ENCODE data around the gene LRRC56.
"Not testable (repeated sequence)": the region's sequence is repeated elsewhere in the genome, so short reads cannot be mapped to it uniquely, and the experiment has no call there.

The LRRC56 gene

GRCh38 chr11:502288-503178 lies 34.8 kb upstream of the LRRC56 start:
- no peak for DNase-seq

DNA sequence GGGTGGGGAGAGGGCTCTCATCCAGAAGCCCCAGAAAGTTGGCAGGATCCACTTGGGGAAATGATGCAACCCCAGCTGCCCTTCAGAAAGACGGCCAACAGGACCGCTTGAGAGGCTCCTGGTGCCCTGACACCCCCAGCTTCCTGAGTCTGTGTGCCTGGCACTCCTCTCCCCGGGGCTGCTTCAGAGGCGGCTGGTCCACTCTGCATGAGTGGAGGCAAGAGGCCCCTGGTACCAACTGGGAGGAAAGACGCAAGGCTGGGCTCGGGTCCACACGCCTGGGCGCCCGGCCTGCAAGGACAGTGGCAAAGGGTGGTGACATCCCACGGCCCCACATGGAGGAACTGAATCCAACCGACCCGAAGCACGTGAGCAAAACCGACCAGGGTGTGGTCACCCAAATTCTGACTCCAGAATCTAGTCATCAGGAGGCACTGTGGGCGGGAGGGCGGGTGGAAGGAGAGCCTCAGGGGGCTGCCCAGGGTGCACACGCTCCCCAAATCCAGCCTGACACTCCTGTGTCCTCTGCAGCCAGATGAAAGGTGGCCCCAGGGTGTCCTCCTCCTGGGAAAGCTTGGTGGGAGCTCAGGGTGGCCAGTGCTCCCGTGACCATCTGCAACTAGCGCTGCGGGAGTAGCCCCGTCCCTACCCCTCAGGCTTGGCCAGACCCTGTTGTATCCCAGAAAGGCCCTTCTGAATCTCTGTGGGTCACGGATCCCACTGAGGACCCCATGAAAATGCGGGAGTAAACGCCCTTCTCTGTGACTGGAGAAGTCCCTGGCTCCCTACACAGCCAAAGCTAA lies 33.9 kb upstream of the LRRC56 start:
- DNase-seq = no peak

- no peak for DNase-seq
Measured at GRCh38 chr11:504053-504993, 33.0 kb upstream of the LRRC56 start.

- no peak for DNase-seq
Measured at GRCh38 chr11:504994-505344, 32.4 kb upstream of the LRRC56 start.

DNA sequence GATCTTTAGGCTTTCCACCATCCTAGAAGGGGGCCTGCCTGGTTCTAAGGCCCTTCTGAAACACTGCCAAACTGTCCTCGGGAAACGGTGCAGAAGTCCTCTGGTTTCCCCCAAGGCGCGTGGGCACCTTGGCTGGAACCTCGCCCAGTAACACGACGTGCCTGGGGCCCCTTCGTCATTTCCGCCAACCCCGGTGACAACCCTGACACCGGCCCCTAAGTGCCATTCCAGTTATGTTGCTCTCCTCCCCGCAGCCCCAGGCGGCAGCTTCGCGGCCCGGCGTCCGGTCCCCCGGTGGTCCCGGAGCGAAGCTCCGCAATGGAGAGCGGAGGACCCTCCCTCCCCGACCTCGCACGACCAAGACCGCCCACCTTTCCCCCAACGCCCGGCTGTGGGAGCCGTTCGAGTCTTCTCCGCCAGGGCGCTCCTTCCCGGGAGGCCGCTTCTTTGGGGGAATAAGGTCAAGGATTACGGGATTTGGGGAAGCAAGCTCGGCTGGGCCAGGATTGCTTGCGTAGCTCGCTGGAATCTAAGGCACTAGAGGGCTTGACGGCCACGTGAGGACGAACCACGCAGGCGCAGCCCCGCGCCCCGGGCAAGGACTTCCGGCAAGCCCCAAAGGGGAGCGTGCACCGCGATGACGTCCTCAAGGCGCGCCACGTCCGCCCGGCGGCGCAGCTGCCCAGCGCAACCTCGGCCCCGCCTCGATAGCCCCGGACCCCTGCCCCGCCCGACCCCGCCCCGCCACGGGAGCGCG lies 30.9 kb upstream of the LRRC56 start:
- peak; percentile 98 for DNase-seq

DNA sequence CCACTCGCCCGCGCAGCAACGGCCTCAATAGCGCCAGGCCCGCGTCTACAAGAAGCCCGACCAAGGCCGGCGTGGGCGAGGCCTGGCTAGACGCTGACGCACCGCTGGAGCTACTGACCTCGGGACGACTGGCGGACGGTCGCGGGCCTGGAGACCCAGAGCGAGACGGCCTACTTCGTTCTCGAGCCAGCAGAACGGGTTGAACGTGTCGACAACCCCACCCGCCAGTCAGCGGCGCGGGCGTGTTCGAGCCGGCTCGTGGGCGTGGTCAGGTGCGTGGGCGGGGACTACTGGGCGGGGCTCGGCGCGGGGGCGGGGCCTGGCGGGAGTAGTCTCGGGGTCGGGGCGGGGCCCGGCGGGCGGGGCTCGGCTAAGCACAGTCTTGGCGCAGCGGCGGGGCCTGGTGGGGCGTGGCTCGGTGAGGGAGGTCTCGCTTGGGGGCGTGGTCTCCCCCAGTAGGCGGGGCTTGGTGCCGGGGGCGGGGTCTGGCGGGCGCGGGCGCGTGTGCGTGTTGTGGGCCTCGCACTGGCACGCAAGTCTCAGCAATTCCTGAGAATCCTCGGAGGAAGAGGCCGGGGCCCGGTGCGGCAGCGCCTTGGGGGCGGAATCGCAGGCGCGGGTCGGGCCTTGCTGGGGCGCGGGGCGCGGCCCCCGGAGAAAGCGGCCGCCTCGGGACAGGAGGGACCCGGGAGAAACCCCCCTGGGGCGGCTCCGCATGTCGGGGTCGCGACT lies 30.2 kb upstream of the LRRC56 start, which contains the start of gene RNH1:
Gene RNH1, minus strand, starts transcription at position 248 of the 732 bp plus-strand sequence. CDS start 5,080 bp downstream, outside the sequence.
- DNase-seq = peak; percentile 99

- no peak for DNase-seq
Measured at GRCh38 chr11:507727-508515, 29.4 kb upstream of the LRRC56 start.

DNA sequence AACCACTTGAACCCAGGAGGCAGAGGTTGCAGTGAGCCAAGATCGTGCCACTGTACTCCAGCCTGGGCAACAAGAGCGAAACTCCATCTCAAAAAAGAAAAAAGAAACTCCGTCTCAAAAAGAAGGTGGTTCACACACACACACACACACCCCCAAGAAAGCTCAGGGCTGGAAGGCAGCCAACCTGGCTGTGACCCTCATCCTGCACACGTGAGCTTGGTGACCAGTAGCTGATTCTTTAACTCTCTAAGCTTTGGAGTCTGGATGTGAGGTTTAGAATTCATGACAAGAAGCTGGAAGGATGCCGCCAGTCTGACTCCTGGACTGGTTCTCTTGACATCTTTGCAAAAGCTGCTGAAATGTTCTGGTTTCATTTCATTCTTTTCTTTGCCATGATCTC lies 28.4 kb upstream of the LRRC56 start:
- DNase-seq = no peak

GRCh38 chr11:512761-513595 lies 24.3 kb upstream of the LRRC56 start:
- no peak for DNase-seq

GRCh38 chr11:514606-515005 lies 22.7 kb upstream of the LRRC56 start:
- DNase-seq = no peak

GRCh38 chr11:515131-515530 lies 22.2 kb upstream of the LRRC56 start:
- no peak for DNase-seq

DNA sequence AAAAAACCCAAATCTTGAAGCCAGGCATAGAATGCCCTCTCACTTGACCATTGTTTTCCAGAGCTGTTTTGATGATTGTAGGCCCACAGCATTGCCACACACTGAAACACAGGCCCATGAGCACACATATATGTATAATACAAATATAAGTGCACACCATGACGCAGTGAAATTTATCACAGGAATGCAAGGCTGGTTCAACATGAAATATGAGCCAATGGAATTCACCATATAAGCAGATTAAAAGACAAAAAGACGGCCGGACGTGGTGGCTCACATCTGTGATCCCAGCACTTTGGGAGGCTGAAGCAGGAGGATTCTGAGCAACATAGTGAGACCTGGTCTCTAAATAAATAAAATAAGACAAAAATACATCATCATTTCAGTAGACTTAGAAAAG lies 20.9 kb upstream of the LRRC56 start:
- DNase-seq = no peak

- not testable (repeated sequence) for DNase-seq
Measured at GRCh38 chr11:516918-517685, 20.2 kb upstream of the LRRC56 start.

- peak; percentile 86 for DNase-seq
Measured at GRCh38 chr11:518463-519202, 18.7 kb upstream of the LRRC56 start.

DNA sequence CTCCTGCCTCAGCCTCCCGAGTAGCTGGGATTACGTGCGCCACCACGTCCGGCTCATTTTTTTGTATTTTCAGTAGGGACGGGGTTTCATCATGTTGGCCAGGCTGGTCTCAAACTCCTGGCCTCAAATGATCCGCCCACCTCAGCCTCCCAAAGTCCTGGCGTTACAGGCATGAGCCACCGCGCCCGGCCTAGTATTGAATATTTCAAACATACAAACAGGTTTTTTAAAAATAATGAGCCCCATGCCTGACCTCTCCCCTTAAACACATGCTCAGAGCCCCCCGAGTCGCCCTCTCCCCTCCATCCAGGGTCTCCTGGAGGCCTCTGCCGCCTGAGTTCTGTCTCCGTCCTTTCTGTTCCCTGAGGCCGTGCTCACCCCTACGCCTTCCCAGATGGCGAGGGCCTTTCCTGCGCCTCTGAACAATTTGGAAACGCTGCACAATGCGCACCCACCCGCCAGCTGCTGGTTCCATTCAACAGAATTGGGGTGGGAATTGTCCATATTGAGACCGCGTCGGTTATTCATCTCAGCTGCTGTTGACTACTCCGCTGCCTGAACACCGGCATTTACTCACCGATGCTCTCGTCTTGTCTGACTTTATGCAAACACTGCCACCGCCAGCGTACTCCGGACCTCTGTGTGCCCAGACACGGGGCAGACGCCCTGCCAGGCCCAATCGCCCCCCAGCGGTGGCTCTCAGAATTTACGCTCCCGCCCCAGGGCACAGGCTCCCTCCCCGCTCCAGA lies 16.7 kb upstream of the LRRC56 start:
- DNase-seq = no peak

DNA sequence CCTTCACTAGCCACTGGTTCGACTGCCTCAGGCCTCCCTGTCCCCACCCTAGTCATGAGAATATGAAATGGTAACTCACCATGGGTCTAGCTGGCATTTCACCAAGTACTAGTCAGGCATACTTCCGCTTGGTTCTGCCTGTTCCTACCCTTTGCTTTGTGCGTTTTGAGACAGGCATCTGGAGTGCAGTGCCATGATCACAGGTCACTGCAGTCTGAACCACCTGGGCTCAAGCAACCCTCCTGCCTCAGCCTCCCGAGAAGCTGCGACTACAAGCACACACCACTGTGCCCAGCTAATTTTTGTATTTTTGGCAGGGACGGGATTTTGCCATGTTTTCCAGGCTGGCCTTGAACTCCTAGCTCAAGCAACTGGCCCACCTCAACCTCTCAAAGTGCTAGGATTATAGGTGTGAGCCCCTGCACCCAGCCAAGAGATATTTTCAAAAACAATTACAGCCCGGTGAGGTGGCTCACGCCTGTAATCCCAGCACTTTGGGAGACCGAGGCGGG lies 16.1 kb upstream of the LRRC56 start:
- no peak for DNase-seq

DNA sequence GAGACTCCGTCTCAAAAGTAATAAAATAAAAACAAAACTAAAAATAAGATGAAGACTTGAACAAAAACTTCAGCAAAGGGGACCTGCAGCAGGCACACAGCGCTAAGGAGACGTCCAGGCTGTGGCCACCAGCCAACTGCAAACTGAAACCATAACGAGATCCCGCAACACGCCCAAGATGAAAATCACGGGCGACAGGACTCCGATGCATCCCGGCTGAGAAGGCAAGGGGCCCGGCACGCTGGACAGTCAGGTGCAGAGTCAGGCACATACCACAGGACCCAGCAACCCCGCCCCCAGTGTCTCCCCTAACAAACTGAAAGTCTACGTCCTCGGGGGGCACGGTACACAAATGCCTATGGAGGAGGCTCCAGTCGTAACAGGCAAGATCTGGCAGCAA lies 11.1 kb upstream of the LRRC56 start:
- DNase-seq = no peak
